Activated CD4-positive, alpha-beta T cell treated with anti-CD3 and anti-CD28 coated beads for 4 hours (primary cell): Measurements from ENCODE around the gene RIPOR2.
"Not testable (repeated sequence)": the region's sequence is repeated elsewhere in the genome, so short reads cannot be mapped to it uniquely, and the experiment has no call there.

Source experiments
- DNase-seq, 2 donors: peaks; one replicate each; pipeline ENCODE4 v3.0.0-alpha.2; 2020

Gene RIPOR2

DNA sequence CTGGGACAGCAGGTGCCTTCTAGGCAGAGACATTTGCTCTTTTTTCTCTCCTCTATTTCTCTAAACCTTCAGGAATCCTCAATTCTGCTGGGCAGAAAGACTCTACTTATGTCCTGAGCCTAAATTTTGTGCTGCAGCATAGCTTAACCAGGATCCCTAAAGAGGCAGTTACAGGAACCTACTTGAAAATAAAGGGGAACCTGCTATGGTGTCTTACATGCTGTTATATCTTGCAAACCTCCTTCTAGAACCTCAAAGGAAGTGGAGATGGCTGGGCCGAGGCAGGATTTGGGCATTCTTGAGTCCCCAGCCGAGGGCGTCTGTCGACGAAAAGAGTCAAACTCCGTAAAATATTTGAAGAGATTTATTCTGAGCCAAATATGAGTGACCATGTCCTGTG, 178.1 kb downstream of the RIPOR2 start:
- DNase-seq: no peak

DNA sequence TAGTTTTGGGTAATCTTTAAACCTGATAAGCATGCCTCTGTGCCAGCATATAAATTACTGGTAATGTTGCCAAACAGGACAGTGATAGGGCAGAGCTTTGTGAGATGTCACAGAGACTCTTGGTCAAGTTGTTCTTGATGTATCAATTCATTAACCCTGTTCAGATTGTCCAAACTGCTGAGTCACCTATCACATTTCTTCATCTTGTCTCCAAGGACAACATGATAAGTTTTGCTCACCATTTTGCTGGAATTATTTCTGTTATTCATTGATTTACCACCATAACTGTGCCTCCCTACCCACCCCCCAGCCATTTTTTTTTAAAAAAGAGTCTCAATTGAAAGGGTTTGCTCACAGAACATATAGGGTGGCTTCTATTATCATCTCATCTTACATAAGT, 180.5 kb downstream of the RIPOR2 start:
- no peak for DNase-seq

DNA sequence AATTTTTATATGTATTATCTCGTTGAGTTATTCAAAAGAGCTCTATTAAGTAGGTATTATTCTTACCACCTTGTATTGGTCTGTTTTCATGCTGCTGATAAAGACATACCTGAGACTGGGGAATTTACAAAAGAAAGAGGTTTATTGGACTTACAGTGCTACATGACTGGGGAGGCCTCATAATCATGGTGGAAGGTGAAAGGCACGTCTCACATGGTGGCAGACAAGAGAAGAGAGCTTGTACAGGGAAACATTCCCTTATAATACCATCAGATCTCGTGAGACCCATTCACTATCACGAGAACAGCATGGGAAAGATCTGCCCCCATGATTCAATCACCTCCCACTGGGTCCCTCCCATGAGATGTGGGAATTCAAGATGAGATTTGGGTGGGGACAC, 181.4 kb downstream of the RIPOR2 start:
- not testable (repeated sequence) for DNase-seq
